Loucy (cell line): ENCODE measurements around the gene NRARP.

ENCODE experiments used
- H2AFZ ChIP-seq: fragments of 200-600 bp; sonication (generic); 2 replicates; pipeline ENCODE4 v1.6.0; 2016; ENCODE audit warnings: antibody characterized with exemption, mild to moderate bottlenecking, low read length, moderate library complexity
- H3F3A ChIP-seq: fragments of 200-600 bp; 2 replicates; pipeline ENCODE4 v1.6.0; 2016; ENCODE audit warnings: antibody characterized with exemption, low read depth, mild to moderate bottlenecking
- H3K27me3 ChIP-seq: fragments of 200-600 bp; sonication (generic); 2 replicates; pipeline ENCODE4 v1.6.1; 2014; ENCODE audit warnings: low read length, mild to moderate bottlenecking; ENCODE audit not compliant: insufficient read depth, poor library complexity, severe bottlenecking
- H3K36me3 ChIP-seq: fragments of 200-600 bp; sonication (generic); 2 replicates; pipeline ENCODE4 v1.6.1; 2016; ENCODE audit warnings: low read length; ENCODE audit not compliant: insufficient read depth
- H3K4me1 ChIP-seq: fragments of 200-600 bp; sonication (generic); 2 replicates; pipeline ENCODE4 v1.5.1; 2014; ENCODE audit warnings: low read length, mild to moderate bottlenecking; ENCODE audit not compliant: insufficient read depth, poor library complexity, severe bottlenecking
- H3K4me2 ChIP-seq: fragments of 200-600 bp; sonication (generic); 2 replicates; pipeline ENCODE4 v1.6.0; 2014; ENCODE audit warnings: antibody characterized with exemption, low read length, low read depth, mild to moderate bottlenecking; ENCODE audit not compliant: poor library complexity, severe bottlenecking
- H3K4me3 ChIP-seq: fragments of 200-600 bp; sonication (generic); 2 replicates; pipeline ENCODE4 v1.5.1; 2014; ENCODE audit warnings: low read length, mild to moderate bottlenecking, mixed read lengths; ENCODE audit not compliant: poor library complexity, severe bottlenecking
- H3K79me2 ChIP-seq: fragments of 200-600 bp; sonication (generic); 2 replicates; pipeline ENCODE4 v1.6.1; 2014; ENCODE audit warnings: low read length; ENCODE audit not compliant: insufficient read depth
- H3K9ac ChIP-seq: fragments of 200-600 bp; sonication (generic); 2 replicates; pipeline ENCODE4 v1.6.0; 2014; ENCODE audit warnings: mild to moderate bottlenecking, low read depth, low read length, moderate library complexity; ENCODE audit not compliant: poor library complexity, severe bottlenecking
- H3K9me2 ChIP-seq: fragments of 200-600 bp; sonication (generic); replicated peaks from 2 replicates; pipeline ENCODE4 v1.6.1; 2016; ENCODE audit warnings: low read depth, low read length, mixed read lengths
- H3K9me3 ChIP-seq: fragments of 200-600 bp; sonication (generic); 2 replicates; pipeline ENCODE4 v1.6.1; 2014; ENCODE audit warnings: mild to moderate bottlenecking, antibody characterized with exemption, low read length, low read depth; ENCODE audit not compliant: insufficient read depth
- H4K20me1 ChIP-seq: fragments of 200-600 bp; sonication (generic); 2 replicates; pipeline ENCODE4 v1.6.0; 2014; ENCODE audit warnings: antibody characterized with exemption, low read length, mild to moderate bottlenecking; ENCODE audit not compliant: insufficient read depth, poor library complexity, severe bottlenecking
- CTCF ChIP-seq: fragments of 200-600 bp; sonication (generic); conservative IDR thresholded peaks from 2 replicates; pipeline ENCODE4 v1.5.1; 2014; ENCODE audit warnings: mild to moderate bottlenecking, antibody characterized with exemption, low read length
- EZH2phosphoT487 ChIP-seq: fragments of 200-600 bp; IDR thresholded peaks from 2 replicates; pipeline ENCODE4 v1.6.1; 2018; ENCODE audit warnings: antibody characterized with exemption, mild to moderate bottlenecking, moderate library complexity, borderline replicate concordance

The NRARP gene

GRCh38 chr9:137348769-137349470 is 46.8 kb upstream of the NRARP start:
- H3K27me3 ChIP-seq, result no peaks in the 10 kb centered on the region
- no peak overlapping the region for H3K4me3 ChIP-seq
- H3K9me3 ChIP-seq, result peaks cover 17% of the 10 kb centered on the region; the same call in 1 of the 2 replicates
- no peak overlapping the region for H3K9ac ChIP-seq
- H3F3A ChIP-seq, result no peaks in the 10 kb centered on the region
- H2AFZ ChIP-seq, result no peak overlapping the region
- no peaks in the 10 kb centered on the region for H3K9me2 ChIP-seq
- H4K20me1 ChIP-seq, result no peaks in the 10 kb centered on the region
- TF ChIP-seq EZH2phosphoT487 (no peak), CTCF (no peak)
- H3K4me1 ChIP-seq, result no peaks in the 10 kb centered on the region
- H3K4me2 ChIP-seq, result no peak overlapping the region
- H3K79me2 ChIP-seq, result no peaks in the 10 kb centered on the region
- H3K36me3 ChIP-seq, result no peaks in the 10 kb centered on the region

GRCh38 chr9:137347928-137348327 is 45.9 kb upstream of the NRARP start:
- Histone ChIP-seq H2AFZ (no peak overlapping the region), H3F3A (no peaks in the 10 kb centered on the region), H3K27me3 (no peaks in the 10 kb centered on the region), H3K9me2 (no peaks in the 10 kb centered on the region), H3K4me3 (no peak overlapping the region), H3K4me2 (no peak overlapping the region), H3K9me3 (peaks cover 20% of the 10 kb centered on the region; the same call in 1 of the 2 replicates), H4K20me1 (no peaks in the 10 kb centered on the region), H3K9ac (no peak overlapping the region), H3K79me2 (no peaks in the 10 kb centered on the region), H3K4me1 (no peaks in the 10 kb centered on the region), H3K36me3 (no peaks in the 10 kb centered on the region)
- TF ChIP-seq CTCF (no peak), EZH2phosphoT487 (no peak)

GRCh38 chr9:137342482-137342881 is 40.4 kb upstream of the NRARP start:
- Histone ChIP-seq H4K20me1 (no peaks in the 10 kb centered on the region), H3K4me2 (no peak overlapping the region), H3K4me3 (no peak overlapping the region), H3F3A (no peaks in the 10 kb centered on the region), H3K36me3 (no peaks in the 10 kb centered on the region), H3K9me2 (no peaks in the 10 kb centered on the region), H3K4me1 (no peaks in the 10 kb centered on the region), H3K27me3 (no peaks in the 10 kb centered on the region), H2AFZ (no peak overlapping the region), H3K9me3 (peaks cover 9% of the 10 kb centered on the region; the same call in 1 of the 2 replicates), H3K79me2 (no peaks in the 10 kb centered on the region), H3K9ac (no peak overlapping the region)
- TF ChIP-seq EZH2phosphoT487 (no peak), CTCF (no peak)
